ENCODE results near the gene ARF1. TPM values are rescaled to one million over a fixed set of nuclear protein-coding genes. Genes with fewer than 3 reads are reported as not detected.

Gene ARF1
- total RNA-seq, 1 donor from 2014 or later = 96.2 TPM

Small RNA genes within 50 kb of the gene (small RNA-seq; reads per million reads assigned to genes)
- gene AL359510.1 = not detected

Other genes starting within 250 kb of the ARF1 start
- gene WNT9A, start 134.8 kb upstream of the ARF1 start, total RNA-seq = 1.9 TPM
- gene WNT3A, start 75.7 kb upstream of the ARF1 start, total RNA-seq = not detected
- 4.1 TPM for gene C1orf35, start 20.6 kb downstream of the ARF1 start, total RNA-seq
- gene MRPL55, start 26.6 kb downstream of the ARF1 start, total RNA-seq = 24.8 TPM
- gene GUK1, start 57.6 kb downstream of the ARF1 start, total RNA-seq = 91.6 TPM
- gene GJC2, start 67.2 kb downstream of the ARF1 start, total RNA-seq = 1.1 TPM
- 4.2 TPM for gene IBA57, start 83.1 kb downstream of the ARF1 start, total RNA-seq
- gene OBSCN, start 125.3 kb downstream of the ARF1 start, total RNA-seq = 42.4 TPM